ENCODE results near the gene EFCAB6. TPM values are rescaled to one million over a fixed set of nuclear protein-coding genes. Genes with fewer than 3 reads are reported as not detected.

Gene EFCAB6
- total RNA-seq, 1 experiment from 2014 or later = 2.5 TPM

GRCh38 chr22:43850529-43850928 is 38.4 kb upstream of the EFCAB6 start:
- no peaks in the 10 kb centered on the region for H3K9me3 ChIP-seq (ENCODE audit: insufficient read depth, low read depth)
- no peak overlapping the region for H3K27ac ChIP-seq
- H3F3A ChIP-seq (ENCODE audit: insufficient read depth, low read depth) = no peaks in the 10 kb centered on the region
- DNase-seq = no peak
- H3K36me3 ChIP-seq (ENCODE audit: low read depth) = no peaks in the 10 kb centered on the region
- no peak overlapping the region for H2AFZ ChIP-seq
- TF ChIP-seq EZH2 (IDR thresholded peaks at IDR 0.05; ENCODE audit: low read depth) = no peak
- TF ChIP-seq CTCF (conservative IDR thresholded peaks at IDR 0.05) = no peak
- POLR2A ChIA-PET (ENCODE audit: unreplicated experiment) = no interaction called here
- H3K4me1 ChIP-seq (replicated peaks; ENCODE audit: insufficient read depth) = no peaks in the 10 kb centered on the region
- H4K20me1 ChIP-seq (ENCODE audit: insufficient read depth) = no peaks in the 10 kb centered on the region
- BruUV-seq (replicated peaks) = no TSS peak
- CTCF ChIA-PET = interaction anchor here (0.6 kb wide), 1 partner anchor 35 kb away, joined by 5 read pairs; no protein-coding TSS in a partner anchor
- H3K9me2 ChIP-seq (ENCODE audit: insufficient read depth) = no peaks in the 10 kb centered on the region
- H3K4me3 ChIP-seq = no peak overlapping the region
- intact Hi-C loops (cut with micrococcal nuclease; ENCODE audit: unreplicated experiment) = no loop called here
- H3K79me2 ChIP-seq (ENCODE audit: low read depth) = no peaks in the 10 kb centered on the region
- H3K27me3 ChIP-seq (ENCODE audit: insufficient read depth, low read depth) = peaks cover 54% of the 10 kb centered on the region
- H3K4me2 ChIP-seq = no peak overlapping the region

- Histone ChIP-seq H2AFZ (no peak overlapping the region), H3K4me3 (no peak overlapping the region), H3K4me2 (no peak overlapping the region), H3K27me3 (ENCODE audit: insufficient read depth, low read depth) (peaks cover 62% of the 10 kb centered on the region), H3K4me1 (replicated peaks; ENCODE audit: insufficient read depth) (no peaks in the 10 kb centered on the region), H4K20me1 (ENCODE audit: insufficient read depth) (no peaks in the 10 kb centered on the region), H3K9me2 (ENCODE audit: insufficient read depth) (no peaks in the 10 kb centered on the region), H3K79me2 (ENCODE audit: low read depth) (no peaks in the 10 kb centered on the region), H3K9me3 (ENCODE audit: insufficient read depth, low read depth) (no peaks in the 10 kb centered on the region), H3K36me3 (ENCODE audit: low read depth) (no peaks in the 10 kb centered on the region), H3F3A (ENCODE audit: insufficient read depth, low read depth) (no peaks in the 10 kb centered on the region), H3K27ac (no peak overlapping the region)
- DNase-seq = no peak
- CTCF ChIA-PET = interaction anchor here (0.6 kb wide), 1 partner anchor 492 kb away, joined by 4 read pairs; no protein-coding TSS in a partner anchor
- POLR2A ChIA-PET (ENCODE audit: unreplicated experiment) = no interaction called here
- no TSS peak for BruUV-seq (replicated peaks)
- no peak for TF ChIP-seq EZH2 (IDR thresholded peaks at IDR 0.05; ENCODE audit: low read depth)
- no peak for TF ChIP-seq CTCF (conservative IDR thresholded peaks at IDR 0.05)
- intact Hi-C loops (cut with micrococcal nuclease; ENCODE audit: unreplicated experiment) = no loop called here
Observed at GRCh38 chr22:43849731-43850130, 37.6 kb upstream of the EFCAB6 start.

GRCh38 chr22:43848366-43849171 is 36.5 kb upstream of the EFCAB6 start:
- Histone ChIP-seq H3F3A (ENCODE audit: insufficient read depth, low read depth) (no peaks in the 10 kb centered on the region), H3K4me3 (no peak overlapping the region), H3K79me2 (ENCODE audit: low read depth) (no peaks in the 10 kb centered on the region), H3K9me3 (ENCODE audit: insufficient read depth, low read depth) (no peaks in the 10 kb centered on the region), H3K27ac (no peak overlapping the region), H3K9me2 (ENCODE audit: insufficient read depth) (no peaks in the 10 kb centered on the region), H3K36me3 (ENCODE audit: low read depth) (no peaks in the 10 kb centered on the region), H3K4me2 (no peak overlapping the region), H4K20me1 (ENCODE audit: insufficient read depth) (no peaks in the 10 kb centered on the region), H3K27me3 (ENCODE audit: insufficient read depth, low read depth) (peaks cover 73% of the 10 kb centered on the region), H3K4me1 (replicated peaks; ENCODE audit: insufficient read depth) (no peaks in the 10 kb centered on the region), H2AFZ (no peak overlapping the region)
- ChIA-PET POLR2A (ENCODE audit: unreplicated experiment) (interaction anchor here (0.6 kb wide), 1 partner anchor 617 kb away, joined by 5 read pairs; no protein-coding TSS in a partner anchor), CTCF (interaction anchor here (0.7 kb wide), 1 partner anchor 726 kb away, joined by 9 read pairs; no protein-coding TSS in a partner anchor)
- intact Hi-C loops (cut with micrococcal nuclease; ENCODE audit: unreplicated experiment) = no loop called here
- TF ChIP-seq EZH2 (IDR thresholded peaks at IDR 0.05; ENCODE audit: low read depth) (no peak), CTCF (conservative IDR thresholded peaks at IDR 0.05) (peak; percentile 61)
- BruUV-seq (replicated peaks) = no TSS peak
- no peak for DNase-seq

Data from PC-9 (cell line).